HepG2 (cell line): ENCODE results near the gene DPF1.

ENCODE experiments used
- BCL6 ChIP-seq: IDR thresholded peaks from 2 replicates; pipeline ENCODE4 v1.6.1; 2016; ENCODE audit warnings: missing genetic modification reagents, missing compliant biosample characterization
- CTCF ChIP-seq: sonication (generic); formaldehyde crosslinking; IDR thresholded peaks from 2 replicates; pipeline ENCODE4 v1.5.0; 2020; ENCODE audit warnings: mild to moderate bottlenecking, missing genetic modification reagents, moderate library complexity
- FOXJ3 ChIP-seq: sonication (generic); formaldehyde crosslinking; IDR thresholded peaks from 2 replicates; pipeline ENCODE4 v1.4.0; 2020; ENCODE audit warnings: missing genetic modification reagents, mild to moderate bottlenecking, borderline replicate concordance
- FOXK2 ChIP-seq: fragments of 450-650 bp; IDR thresholded peaks from 2 replicates; pipeline ENCODE4 v1.6.1; 2016
- NAIF1 ChIP-seq: sonication (generic); formaldehyde crosslinking; IDR thresholded peaks from 2 replicates; pipeline ENCODE4 v1.5.0; 2020; ENCODE audit warnings: mild to moderate bottlenecking, missing genetic modification reagents, borderline replicate concordance
- WIZ ChIP-seq: sonication (generic); formaldehyde crosslinking; IDR thresholded peaks from 2 replicates; pipeline ENCODE4 v1.5.1; 2020; ENCODE audit warnings: mild to moderate bottlenecking, missing genetic modification reagents
- ZNF713 ChIP-seq: sonication (generic); formaldehyde crosslinking; IDR thresholded peaks from 2 replicates; pipeline ENCODE4 v1.4.0; 2020; ENCODE audit warnings: mild to moderate bottlenecking, missing genetic modification reagents
- ZZZ3 ChIP-seq: sonication (generic); formaldehyde crosslinking; IDR thresholded peaks from 2 replicates; pipeline ENCODE4 v1.4.0; 2020; ENCODE audit warnings: missing genetic modification reagents, mild to moderate bottlenecking, borderline replicate concordance

DNA sequence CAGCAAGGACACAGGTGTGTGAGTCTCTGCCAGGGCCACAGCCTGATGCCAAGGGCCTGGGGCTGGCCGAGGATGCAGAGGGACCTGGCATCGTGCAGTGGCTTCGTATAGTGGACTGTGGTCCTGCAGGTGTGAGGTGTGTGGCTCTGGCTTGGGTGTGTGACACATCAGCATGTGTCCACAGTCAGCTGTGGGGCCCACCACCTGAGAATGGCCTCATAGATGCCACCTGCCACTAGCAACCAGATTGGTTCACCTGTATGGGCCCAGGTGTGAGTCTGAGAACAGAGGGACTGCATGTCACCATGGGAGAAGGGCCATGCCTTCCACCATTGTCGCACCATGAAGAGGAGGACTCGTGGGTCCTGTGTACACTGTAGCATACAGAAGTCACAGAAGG is 29.8 kb upstream of the DPF1 start:
- TF ChIP-seq FOXK2 (no peak), NAIF1 (CRISPR knock-in tag) (no peak), FOXJ3 (CRISPR knock-in tag) (no peak), CTCF (CRISPR knock-in tag) (no peak), BCL6 (CRISPR knock-in tag) (no peak), ZNF713 (no peak), ZZZ3 (CRISPR knock-in tag) (no peak), WIZ (no peak)
